Natural killer cell (primary cell): ENCODE data around the gene BPHL. TPM values are rescaled to one million over a fixed set of nuclear protein-coding genes. Genes with fewer than 3 reads are reported as not detected.
"Not testable (repeated sequence)": the region's sequence is repeated elsewhere in the genome, so short reads cannot be mapped to it uniquely, and the experiment has no call there.

Experiments
- ATAC-seq, 3 donors: fragments of 150-1000 bp in 2 of 3; fragments of 200-7000 bp in 1 of 3; cut with Tn5 transposase; 1 replicate in 1 of 3; 2 replicates in 2 of 3; pipeline ENCODE4 v1.10.0; 2021; ENCODE audit warnings: mild to moderate bottlenecking in 2 of 3, moderate library complexity in 2 of 3
- DNase-seq, 2 donors: peaks; one replicate each; pipeline versions ENCODE4 v3.0.0 to v3.0.0-alpha.2; 2013 to 2021; ENCODE audit warnings: mixed read lengths in 1 of 2
- H3K27ac ChIP-seq: one replicate; pipeline ENCODE4 v1.5.1; 2013; ENCODE audit warnings: mild to moderate bottlenecking, low read length
- H3K27me3 ChIP-seq: one replicate; pipeline ENCODE4 v1.6.1; 2013; ENCODE audit warnings: low read length; ENCODE audit not compliant: control insufficient read depth, insufficient read depth
- H3K36me3 ChIP-seq: one replicate; pipeline ENCODE4 v1.6.1; 2013; ENCODE audit warnings: low read length; ENCODE audit not compliant: control insufficient read depth, insufficient read depth
- H3K4me1 ChIP-seq: one replicate; pipeline ENCODE4 v1.6.1; 2013; ENCODE audit warnings: low read length; ENCODE audit not compliant: control insufficient read depth, insufficient read depth
- H3K4me3 ChIP-seq: one replicate; pipeline ENCODE4 v1.5.1; 2013; ENCODE audit warnings: low read length
- H3K9me3 ChIP-seq: one replicate; pipeline ENCODE4 v1.6.1; 2013; ENCODE audit warnings: low read length; ENCODE audit not compliant: control insufficient read depth, insufficient read depth
- H3K27ac Mint-ChIP-seq, 2 donors: one replicate each; pipeline ENCODE4 v1.8.0; 2022; ENCODE audit warnings: mild to moderate bottlenecking in 2 of 2, mixed read lengths in 2 of 2, moderate library complexity in 1 of 2
- H3K27me3 Mint-ChIP-seq, 2 donors: one replicate each; pipeline ENCODE4 v1.8.0; 2022; ENCODE audit warnings: low read depth in 2 of 2, mixed read lengths in 2 of 2
- H3K36me3 Mint-ChIP-seq: one replicate; pipeline ENCODE4 v1.8.0; 2022; ENCODE audit warnings: mixed read lengths
- H3K4me1 Mint-ChIP-seq, 2 donors: one replicate each; pipeline ENCODE4 v1.8.0; 2022; ENCODE audit warnings: mixed read lengths in 2 of 2
- H3K4me3 Mint-ChIP-seq: one replicate; pipeline ENCODE4 v1.8.0; 2022; ENCODE audit warnings: mild to moderate bottlenecking, moderate library complexity, mixed read lengths
- H3K9me3 Mint-ChIP-seq, 2 donors: one replicate each; pipeline ENCODE4 v1.8.0; 2022; ENCODE audit warnings: mixed read lengths in 2 of 2
- WGBS: methylation state at CpG from one replicate; pipeline ENCODE4 v1.1.7; 2013; ENCODE audit warnings: missing lambda C conversion rate; ENCODE audit not compliant: insufficient coverage; 5-methylcytosine and 5-hydroxymethylcytosine counted together
- intact Hi-C: fragments of 100-400 bp; cut with micrococcal nuclease; formaldehyde crosslinking; loops from one replicate; pipeline ENCODE4 v1.14.2; 2022
- total RNA-seq, 4 donors: library from RNA; stranded (reverse); fragments of 120-200 nt in 1 of 4; gene quantifications; one replicate each; pipeline versions ENCODE4 v1.2.3 to v1.2.4, GENCODE V29; 2013 to 2022
- TF ChIP-seq, protein P1 (sequence below): fragments of 200-600 bp; IDR thresholded peaks from one replicate; pipeline ENCODE4 v1.8.0; 2022; ENCODE audit warnings: antibody characterized with exemption

Gene BPHL
- total RNA-seq, 3 donors from 2014 or later (not counting 1 experiment from before 2014, with no cell fraction given), result 2.9 to 5.9 (median 5.7) TPM

GRCh38 chr6:3135668-3136291 lies 17.3 kb downstream of the BPHL start:
- no peak overlapping the region for H3K4me3 Mint-ChIP-seq
- H3K9me3 Mint-ChIP-seq, result no peaks in the 10 kb centered on the region
- H3K4me1 ChIP-seq, result peaks cover 5% of the 10 kb centered on the region
- H3K27me3 ChIP-seq, result no peaks in the 10 kb centered on the region
- 94% methylated on average over 12 of the region's 13 CpGs for WGBS
- no peaks in the 10 kb centered on the region for H3K4me1 Mint-ChIP-seq
- intact Hi-C loops, result no loop called here
- TF ChIP-seq, protein P1, sequence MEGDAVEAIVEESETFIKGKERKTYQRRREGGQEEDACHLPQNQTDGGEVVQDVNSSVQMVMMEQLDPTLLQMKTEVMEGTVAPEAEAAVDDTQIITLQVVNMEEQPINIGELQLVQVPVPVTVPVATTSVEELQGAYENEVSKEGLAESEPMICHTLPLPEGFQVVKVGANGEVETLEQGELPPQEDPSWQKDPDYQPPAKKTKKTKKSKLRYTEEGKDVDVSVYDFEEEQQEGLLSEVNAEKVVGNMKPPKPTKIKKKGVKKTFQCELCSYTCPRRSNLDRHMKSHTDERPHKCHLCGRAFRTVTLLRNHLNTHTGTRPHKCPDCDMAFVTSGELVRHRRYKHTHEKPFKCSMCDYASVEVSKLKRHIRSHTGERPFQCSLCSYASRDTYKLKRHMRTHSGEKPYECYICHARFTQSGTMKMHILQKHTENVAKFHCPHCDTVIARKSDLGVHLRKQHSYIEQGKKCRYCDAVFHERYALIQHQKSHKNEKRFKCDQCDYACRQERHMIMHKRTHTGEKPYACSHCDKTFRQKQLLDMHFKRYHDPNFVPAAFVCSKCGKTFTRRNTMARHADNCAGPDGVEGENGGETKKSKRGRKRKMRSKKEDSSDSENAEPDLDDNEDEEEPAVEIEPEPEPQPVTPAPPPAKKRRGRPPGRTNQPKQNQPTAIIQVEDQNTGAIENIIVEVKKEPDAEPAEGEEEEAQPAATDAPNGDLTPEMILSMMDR, result no peak
- no peak overlapping the region for H3K4me3 ChIP-seq
- no peaks in the 10 kb centered on the region for H3K27me3 Mint-ChIP-seq
- no peaks in the 10 kb centered on the region for H3K9me3 ChIP-seq
- no peak for ATAC-seq
- DNase-seq, result no peak
- H3K27ac Mint-ChIP-seq, result no peak overlapping the region
- no peak overlapping the region for H3K27ac ChIP-seq
- H3K36me3 Mint-ChIP-seq, result peaks cover 11% of the 10 kb centered on the region
- H3K36me3 ChIP-seq, result peaks cover 10% of the 10 kb centered on the region

GRCh38 chr6:3136292-3137011 lies 17.9 kb downstream of the BPHL start:
- H3K36me3 Mint-ChIP-seq, result peaks cover 11% of the 10 kb centered on the region
- no peaks in the 10 kb centered on the region for H3K27me3 Mint-ChIP-seq
- no peak overlapping the region for H3K4me3 Mint-ChIP-seq
- Histone ChIP-seq H3K9me3 (no peaks in the 10 kb centered on the region), H3K36me3 (peaks cover 10% of the 10 kb centered on the region), H3K4me3 (no peak overlapping the region), H3K27ac (no peak overlapping the region), H3K27me3 (no peaks in the 10 kb centered on the region), H3K4me1 (peaks cover 5% of the 10 kb centered on the region)
- intact Hi-C loops, result no loop called here
- TF ChIP-seq, protein P1, result no peak
- no peaks in the 10 kb centered on the region for H3K9me3 Mint-ChIP-seq
- DNase-seq (no peak), ATAC-seq (no peak)
- no peak overlapping the region for H3K27ac Mint-ChIP-seq
- WGBS, result 92% methylated on average over 6 of the region's 8 CpGs
- H3K4me1 Mint-ChIP-seq, result no peaks in the 10 kb centered on the region

GRCh38 chr6:3137057-3137777 lies 18.7 kb downstream of the BPHL start:
- Histone ChIP-seq H3K9me3 (no peaks in the 10 kb centered on the region), H3K4me3 (no peak overlapping the region), H3K4me1 (peaks cover 5% of the 10 kb centered on the region), H3K36me3 (peaks cover 10% of the 10 kb centered on the region), H3K27me3 (no peaks in the 10 kb centered on the region), H3K27ac (no peak overlapping the region)
- H3K4me3 Mint-ChIP-seq, result no peak overlapping the region
- H3K9me3 Mint-ChIP-seq, result no peaks in the 10 kb centered on the region
- H3K36me3 Mint-ChIP-seq, result peaks cover 11% of the 10 kb centered on the region
- ATAC-seq (no peak), DNase-seq (no peak)
- intact Hi-C loops, result no loop called here
- no peak overlapping the region for H3K27ac Mint-ChIP-seq
- H3K4me1 Mint-ChIP-seq, result no peaks in the 10 kb centered on the region
- TF ChIP-seq, protein P1, result no peak
- 93% methylated on average over 12 of the region's 12 CpGs for WGBS
- H3K27me3 Mint-ChIP-seq, result no peaks in the 10 kb centered on the region

GRCh38 chr6:3137873-3138272 lies 19.4 kb downstream of the BPHL start:
- WGBS, result 96% methylated on average over 4 of the region's 6 CpGs
- H3K9me3 ChIP-seq, DNase-seq, H3K27ac Mint-ChIP-seq, H3K4me1 Mint-ChIP-seq, intact Hi-C loops, H3K9me3 Mint-ChIP-seq, ATAC-seq, H3K4me3 ChIP-seq, H3K36me3 ChIP-seq, H3K27me3 Mint-ChIP-seq, H3K4me3 Mint-ChIP-seq, H3K27ac ChIP-seq, H3K27me3 ChIP-seq, H3K4me1 ChIP-seq: not testable (repeated sequence)
- peaks cover 11% of the 10 kb centered on the region for H3K36me3 Mint-ChIP-seq
